Measurements from ENCODE around the gene EPB41L4A.

Gene EPB41L4A

DNA sequence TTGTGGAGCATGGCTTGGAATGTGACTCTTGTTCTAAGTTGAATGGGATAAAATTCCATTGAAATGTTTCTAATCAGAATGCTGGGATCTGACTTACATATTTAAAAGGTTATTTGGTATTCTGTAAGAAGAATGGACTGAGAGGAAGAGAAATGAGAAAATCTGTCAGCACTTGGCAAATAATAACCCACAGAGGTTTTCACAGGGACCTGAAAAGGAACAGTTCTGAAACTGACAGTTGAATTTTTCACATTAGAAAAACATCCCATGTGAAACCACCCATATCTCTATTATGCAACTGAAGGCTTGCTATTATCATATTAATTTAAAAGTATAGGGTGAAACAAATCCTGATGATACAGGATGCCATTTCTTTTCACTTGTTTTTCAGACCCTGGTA, 302.7 kb downstream of the EPB41L4A start:
- TF ChIP-seq, protein P1, sequence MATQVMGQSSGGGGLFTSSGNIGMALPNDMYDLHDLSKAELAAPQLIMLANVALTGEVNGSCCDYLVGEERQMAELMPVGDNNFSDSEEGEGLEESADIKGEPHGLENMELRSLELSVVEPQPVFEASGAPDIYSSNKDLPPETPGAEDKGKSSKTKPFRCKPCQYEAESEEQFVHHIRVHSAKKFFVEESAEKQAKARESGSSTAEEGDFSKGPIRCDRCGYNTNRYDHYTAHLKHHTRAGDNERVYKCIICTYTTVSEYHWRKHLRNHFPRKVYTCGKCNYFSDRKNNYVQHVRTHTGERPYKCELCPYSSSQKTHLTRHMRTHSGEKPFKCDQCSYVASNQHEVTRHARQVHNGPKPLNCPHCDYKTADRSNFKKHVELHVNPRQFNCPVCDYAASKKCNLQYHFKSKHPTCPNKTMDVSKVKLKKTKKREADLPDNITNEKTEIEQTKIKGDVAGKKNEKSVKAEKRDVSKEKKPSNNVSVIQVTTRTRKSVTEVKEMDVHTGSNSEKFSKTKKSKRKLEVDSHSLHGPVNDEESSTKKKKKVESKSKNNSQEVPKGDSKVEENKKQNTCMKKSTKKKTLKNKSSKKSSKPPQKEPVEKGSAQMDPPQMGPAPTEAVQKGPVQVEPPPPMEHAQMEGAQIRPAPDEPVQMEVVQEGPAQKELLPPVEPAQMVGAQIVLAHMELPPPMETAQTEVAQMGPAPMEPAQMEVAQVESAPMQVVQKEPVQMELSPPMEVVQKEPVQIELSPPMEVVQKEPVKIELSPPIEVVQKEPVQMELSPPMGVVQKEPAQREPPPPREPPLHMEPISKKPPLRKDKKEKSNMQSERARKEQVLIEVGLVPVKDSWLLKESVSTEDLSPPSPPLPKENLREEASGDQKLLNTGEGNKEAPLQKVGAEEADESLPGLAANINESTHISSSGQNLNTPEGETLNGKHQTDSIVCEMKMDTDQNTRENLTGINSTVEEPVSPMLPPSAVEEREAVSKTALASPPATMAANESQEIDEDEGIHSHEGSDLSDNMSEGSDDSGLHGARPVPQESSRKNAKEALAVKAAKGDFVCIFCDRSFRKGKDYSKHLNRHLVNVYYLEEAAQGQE (IDR thresholded peaks at IDR 0.05; ENCODE audit: low read depth): no peak
- no peak for TF ChIP-seq EGR1 (IDR thresholded peaks at IDR 0.05)
- no peak for TF ChIP-seq YY1 (IDR thresholded peaks at IDR 0.05; ENCODE audit: low read depth)
- TF ChIP-seq CREB1 (IDR thresholded peaks at IDR 0.05; ENCODE audit: low read depth): no peak
- TF ChIP-seq RAD21 (IDR thresholded peaks at IDR 0.05; ENCODE audit: low read depth): no peak
- no peak for TF ChIP-seq MAX (IDR thresholded peaks at IDR 0.05)
- no peak for TF ChIP-seq TEAD4 (IDR thresholded peaks at IDR 0.05)
- TF ChIP-seq USF1 (IDR thresholded peaks at IDR 0.05): no peak

- no peak for TF ChIP-seq CREB1 (IDR thresholded peaks at IDR 0.05; ENCODE audit: low read depth)
Measured at GRCh38 chr5:112113565-112113964, 305.5 kb downstream of the EPB41L4A start.

All from Ishikawa (cell line).